Sigmoid colon (tissue), 7 donors: ENCODE measurements around the gene APC. TPM values are rescaled to one million over a fixed set of nuclear protein-coding genes. Genes with fewer than 3 reads are reported as not detected.

ENCODE experiments used
- DNase-seq: peaks from one replicate; pipeline ENCODE4 v3.0.0-alpha.2; 2019
- H3K27ac ChIP-seq, 4 donors: fragments of 200-600 bp; sonication (generic); one replicate each; pipeline ENCODE4 v1.5.1; 2016 to 2019; ENCODE audit warnings: mild to moderate bottlenecking in 1 of 4
- H3K27me3 ChIP-seq, 3 donors: fragments of 200-600 bp; sonication (generic); one replicate each; pipeline ENCODE4 v1.5.1; 2019; ENCODE audit warnings: mild to moderate bottlenecking in 1 of 3
- H3K36me3 ChIP-seq, 4 donors: fragments of 200-600 bp; sonication (generic); one replicate each; pipeline ENCODE4 v1.5.1; 2016 to 2019
- H3K4me1 ChIP-seq, 4 donors: fragments of 200-600 bp; sonication (generic); one replicate each; pipeline ENCODE4 v1.5.1; 2017 to 2019
- H3K4me3 ChIP-seq, 4 donors: fragments of 200-600 bp; sonication (generic); one replicate each; pipeline ENCODE4 v1.5.1; 2017 to 2019; ENCODE audit warnings: mild to moderate bottlenecking in 2 of 4, moderate library complexity in 1 of 4
- H3K9me3 ChIP-seq, 4 donors: fragments of 200-600 bp in 3 of 4; sonication (generic) in 3 of 4; one replicate each; pipeline versions ENCODE4 v1.5.1 to v1.6.1; 2013 to 2019
- CTCF ChIP-seq, 4 experiments: fragments of 450-650 bp in 3 of 4; fragments of 200-600 bp in 1 of 4; IDR thresholded peaks; one replicate each; pipeline ENCODE4 v1.5.1; 2016 to 2019; ENCODE audit warnings: antibody characterized with exemption in 4 of 4, mild to moderate bottlenecking in 3 of 4, moderate library complexity in 2 of 4
- EP300 ChIP-seq, 4 donors: sonication (generic); formaldehyde crosslinking; IDR thresholded peaks; one replicate each; pipeline ENCODE4 v1.6.1; 2017; ENCODE audit warnings: antibody characterized with exemption in 4 of 4
- POLR2A ChIP-seq, 2 donors: fragments of 450-650 bp; IDR thresholded peaks; one replicate each; pipeline ENCODE4 v1.6.1; 2016; ENCODE audit warnings: antibody characterized with exemption in 2 of 2, mild to moderate bottlenecking in 2 of 2, moderate library complexity in 2 of 2
- POLR2AphosphoS5 ChIP-seq, 4 donors: sonication (generic); formaldehyde crosslinking; IDR thresholded peaks; one replicate each; pipeline ENCODE4 v1.6.1; 2017; ENCODE audit warnings: antibody characterized with exemption in 4 of 4
- WGBS, 2 donors: extraction: QIAGEN DNeasy Blood & Tissue Kit; methylation state at CpG; one replicate each; pipeline ENCODE4 v1.1.7; 2013; 5-methylcytosine and 5-hydroxymethylcytosine counted together
- intact Hi-C: fragments of 100-400 bp; cut with DNase I; formaldehyde crosslinking; loops from one replicate; pipeline ENCODE4 v1.15.1; 2023
- polyA plus RNA-seq, 3 donors: library from polyadenylated mRNA; stranded (reverse); fragments of 200-250 nt; gene quantifications; one replicate each; pipeline ENCODE4 v1.2.3, GENCODE V29; 2013
- total RNA-seq, 4 donors: library from RNA; depleted of rRNA; stranded (reverse); fragments of >200 nt; gene quantifications; one replicate each; pipeline ENCODE4 v1.1.0, GENCODE V29; 2016
- donor health status: healthy with polysubstance abuse.
- donor health status: Bipolar disorder and iron deficiency.
- donor health status: healthy.

Gene APC
- total and polyA plus RNA-seq, 7 donors = 2.4 to 81.4 (median 46.1) TPM

GRCh38 chr5:112742424-112742823 is 4.7 kb downstream of the APC start:
- intact Hi-C loops = no loop called here
- H3K4me1 ChIP-seq = peaks cover 0 to 26% (median 13%) of the 10 kb centered on the region in 4 donors
- no peak for TF ChIP-seq CTCF (IDR thresholded peaks at IDR 0.05)
- no peak for TF ChIP-seq POLR2AphosphoS5 (IDR thresholded peaks at IDR 0.05)
- TF ChIP-seq EP300 (IDR thresholded peaks at IDR 0.05) = no peak
- no peak for TF ChIP-seq POLR2A (IDR thresholded peaks at IDR 0.05)
- no peaks in the 10 kb centered on the region for H3K27me3 ChIP-seq
- DNase-seq = no peak
- no peak overlapping the region for H3K4me3 ChIP-seq
- H3K9me3 ChIP-seq = no peaks in the 10 kb centered on the region
- H3K36me3 ChIP-seq = no peaks in the 10 kb centered on the region
- no peak overlapping the region for H3K27ac ChIP-seq
- 91 to 92% methylated on average over 3 of the region's 3 CpGs for WGBS, 2 donors

- TF ChIP-seq EP300 (IDR thresholded peaks at IDR 0.05) (no peak), POLR2A (IDR thresholded peaks at IDR 0.05) (no peak), POLR2AphosphoS5 (IDR thresholded peaks at IDR 0.05) (no peak), CTCF (IDR thresholded peaks at IDR 0.05) (no peak)
- no peak for DNase-seq
- Histone ChIP-seq H3K27ac (no peak overlapping the region), H3K27me3 (no peaks in the 10 kb centered on the region), H3K4me1 (peaks cover 0 to 18% (median 11%) of the 10 kb centered on the region in 4 donors), H3K36me3 (no peaks in the 10 kb centered on the region), H3K4me3 (no peak overlapping the region), H3K9me3 (no peaks in the 10 kb centered on the region)
- intact Hi-C loops = no loop called here
- 96 to 98% methylated on average over 4 of the region's 4 CpGs for WGBS, 2 donors
Measured at GRCh38 chr5:112743631-112744030, 5.9 kb downstream of the APC start.

- DNase-seq = no peak
- intact Hi-C loops = loop anchor here (10.0 kb wide), 1 partner anchor 588 kb away; no protein-coding TSS in a partner anchor
- H3K36me3 ChIP-seq = no peaks in the 10 kb centered on the region
- 76 to 84% methylated on average over 1 of the region's 1 CpG for WGBS, 2 donors
- no peaks in the 10 kb centered on the region for H3K27me3 ChIP-seq
- H3K27ac ChIP-seq = no peak overlapping the region
- H3K9me3 ChIP-seq = no peaks in the 10 kb centered on the region
- TF ChIP-seq POLR2A (IDR thresholded peaks at IDR 0.05) (no peak), POLR2AphosphoS5 (IDR thresholded peaks at IDR 0.05) (no peak), EP300 (IDR thresholded peaks at IDR 0.05) (no peak), CTCF (IDR thresholded peaks at IDR 0.05) (no peak)
- H3K4me1 ChIP-seq = peaks cover 0 to 26% (median 5%) of the 10 kb centered on the region in 4 donors
- H3K4me3 ChIP-seq = no peak overlapping the region
Measured at GRCh38 chr5:112752335-112752734, 14.7 kb downstream of the APC start.

- no peaks in the 10 kb centered on the region for H3K27me3 ChIP-seq
- TF ChIP-seq CTCF (IDR thresholded peaks at IDR 0.05) (no peak), EP300 (IDR thresholded peaks at IDR 0.05) (no peak), POLR2A (IDR thresholded peaks at IDR 0.05) (no peak), POLR2AphosphoS5 (IDR thresholded peaks at IDR 0.05) (no peak)
- H3K4me3 ChIP-seq = no peak overlapping the region
- WGBS, 2 donors = 94 to 95% methylated on average over 2 of the region's 2 CpGs
- H3K27ac ChIP-seq = no peak overlapping the region
- intact Hi-C loops = loop anchor here (10.0 kb wide), 1 partner anchor 591 kb away; no protein-coding TSS in a partner anchor
- H3K4me1 ChIP-seq = peaks cover 0 to 23% (median 3%) of the 10 kb centered on the region in 4 donors
- peaks cover 0 to 9% (median 4%) of the 10 kb centered on the region in 4 donors for H3K36me3 ChIP-seq
- no peaks in the 10 kb centered on the region for H3K9me3 ChIP-seq
- no peak for DNase-seq
Measured at GRCh38 chr5:112755703-112756102, 18.0 kb downstream of the APC start.
